MM.1S (cell line): ENCODE data around the gene CCDC182.

Experiments used
- EZH2 ChIP-seq: fragments of 300-600 bp; sonication (generic); optimal IDR thresholded peaks from 2 replicates; pipeline ENCODE3; 2017; ENCODE audit warnings: low read depth, mild to moderate bottlenecking, antibody characterized with exemption, low read length, mixed read lengths
- TF ChIP-seq, protein P1 (sequence below): fragments of 300-600 bp; sonication (generic); IDR thresholded peaks from 2 replicates; pipeline ENCODE4 v1.5.1; 2016; ENCODE audit warnings: antibody characterized with exemption, low read length, mixed read lengths

DNA sequence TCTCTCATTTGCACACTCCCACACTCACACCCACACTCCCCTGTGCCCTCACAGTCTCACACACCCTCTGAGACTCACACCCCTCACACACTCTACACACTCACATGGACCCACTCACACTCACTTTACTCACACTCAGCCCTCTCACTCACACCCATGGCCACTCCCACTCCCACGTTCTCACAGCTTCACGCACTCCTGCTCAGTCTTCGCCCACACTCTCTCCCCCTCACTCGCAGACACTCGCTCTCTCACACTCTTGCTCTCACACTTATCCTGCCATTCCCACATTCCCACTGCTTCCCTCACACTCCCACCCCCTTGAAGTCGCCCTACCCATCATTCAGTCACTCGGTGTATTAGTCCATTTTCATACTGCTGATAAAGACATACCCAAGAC is 47.9 kb downstream of the CCDC182 start:
- TF ChIP-seq, protein P1, sequence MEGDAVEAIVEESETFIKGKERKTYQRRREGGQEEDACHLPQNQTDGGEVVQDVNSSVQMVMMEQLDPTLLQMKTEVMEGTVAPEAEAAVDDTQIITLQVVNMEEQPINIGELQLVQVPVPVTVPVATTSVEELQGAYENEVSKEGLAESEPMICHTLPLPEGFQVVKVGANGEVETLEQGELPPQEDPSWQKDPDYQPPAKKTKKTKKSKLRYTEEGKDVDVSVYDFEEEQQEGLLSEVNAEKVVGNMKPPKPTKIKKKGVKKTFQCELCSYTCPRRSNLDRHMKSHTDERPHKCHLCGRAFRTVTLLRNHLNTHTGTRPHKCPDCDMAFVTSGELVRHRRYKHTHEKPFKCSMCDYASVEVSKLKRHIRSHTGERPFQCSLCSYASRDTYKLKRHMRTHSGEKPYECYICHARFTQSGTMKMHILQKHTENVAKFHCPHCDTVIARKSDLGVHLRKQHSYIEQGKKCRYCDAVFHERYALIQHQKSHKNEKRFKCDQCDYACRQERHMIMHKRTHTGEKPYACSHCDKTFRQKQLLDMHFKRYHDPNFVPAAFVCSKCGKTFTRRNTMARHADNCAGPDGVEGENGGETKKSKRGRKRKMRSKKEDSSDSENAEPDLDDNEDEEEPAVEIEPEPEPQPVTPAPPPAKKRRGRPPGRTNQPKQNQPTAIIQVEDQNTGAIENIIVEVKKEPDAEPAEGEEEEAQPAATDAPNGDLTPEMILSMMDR: no peak
- no peak for TF ChIP-seq EZH2
